ENCODE data around the gene TMEM94. TPM values are rescaled to one million over a fixed set of nuclear protein-coding genes. Genes with fewer than 3 reads are reported as not detected.
A peak's percentile ranks its signal among the peaks of the same experiment; 100 is the strongest.

The TMEM94 gene
- total and polyA plus RNA-seq, 2 experiments from 2014 or later, result 43.5 to 53.5 TPM

- H3K36me3 ChIP-seq (replicated peaks; ENCODE audit: insufficient read depth, low read depth), result no peaks in the 10 kb centered on the region
- no peaks in the 10 kb centered on the region for H3K9me2 ChIP-seq (replicated peaks; ENCODE audit: insufficient read depth)
- no peaks in the 10 kb centered on the region for H3K27me3 ChIP-seq
- WGBS (ENCODE audit: low lambda C conversion rate, missing lambda C conversion rate), result 79% methylated on average over 20 of the region's 32 CpGs
- TF ChIP-seq EZH2 (IDR thresholded peaks at IDR 0.05; ENCODE audit: borderline replicate concordance), result no peak
- peak; percentile 50 for TF ChIP-seq CTCF (IDR thresholded peaks at IDR 0.05; ENCODE audit: poor library complexity)
- DNase-seq (ENCODE audit: low spot score), result peak; percentile 58
- no peak overlapping the region for H2AFZ ChIP-seq
- peaks cover 3% of the 10 kb centered on the region for H3K4me1 ChIP-seq (ENCODE audit: insufficient read depth)
- H3K9me3 ChIP-seq (ENCODE audit: low read depth), result no peaks in the 10 kb centered on the region
- H3K4me2 ChIP-seq, result no peak overlapping the region
- H4K20me1 ChIP-seq (ENCODE audit: insufficient read depth, poor library complexity, severe bottlenecking), result peaks cover 4% of the 10 kb centered on the region
- H3K27ac ChIP-seq, result no peak overlapping the region
- no peak overlapping the region for H3K4me3 ChIP-seq
- peaks cover 6% of the 10 kb centered on the region for H3K79me2 ChIP-seq
These were observed 48.1 kb downstream of the TMEM94 start for GRCh38 chr17:75504347-75505151.

- no peaks in the 10 kb centered on the region for H3K27me3 ChIP-seq
- no peak overlapping the region for H3K4me3 ChIP-seq
- no peak overlapping the region for H3K27ac ChIP-seq
- DNase-seq (ENCODE audit: low spot score), result no peak
- H3K4me2 ChIP-seq, result no peak overlapping the region
- TF ChIP-seq EZH2 (IDR thresholded peaks at IDR 0.05; ENCODE audit: borderline replicate concordance), result no peak
- no peak for TF ChIP-seq CTCF (IDR thresholded peaks at IDR 0.05; ENCODE audit: poor library complexity)
- no peak for TF ChIP-seq EZH2phosphoT487 (IDR thresholded peaks at IDR 0.05; ENCODE audit: low read depth, severe bottlenecking, unreplicated experiment)
- 90% methylated on average over 4 of the region's 4 CpGs for WGBS (ENCODE audit: low lambda C conversion rate, missing lambda C conversion rate)
- no peaks in the 10 kb centered on the region for H3K36me3 ChIP-seq (replicated peaks; ENCODE audit: insufficient read depth, low read depth)
- no peaks in the 10 kb centered on the region for H3K9me3 ChIP-seq (ENCODE audit: low read depth)
- H3K9me2 ChIP-seq (replicated peaks; ENCODE audit: insufficient read depth), result no peaks in the 10 kb centered on the region
- H3K4me1 ChIP-seq (ENCODE audit: insufficient read depth), result peaks cover 3% of the 10 kb centered on the region
- H3K79me2 ChIP-seq, result peaks cover 12% of the 10 kb centered on the region
- H2AFZ ChIP-seq, result no peak overlapping the region
- H4K20me1 ChIP-seq (ENCODE audit: insufficient read depth, poor library complexity, severe bottlenecking), result peaks cover 7% of the 10 kb centered on the region
These were observed 48.6 kb downstream of the TMEM94 start for GRCh38 chr17:75505152-75505409.

DNA sequence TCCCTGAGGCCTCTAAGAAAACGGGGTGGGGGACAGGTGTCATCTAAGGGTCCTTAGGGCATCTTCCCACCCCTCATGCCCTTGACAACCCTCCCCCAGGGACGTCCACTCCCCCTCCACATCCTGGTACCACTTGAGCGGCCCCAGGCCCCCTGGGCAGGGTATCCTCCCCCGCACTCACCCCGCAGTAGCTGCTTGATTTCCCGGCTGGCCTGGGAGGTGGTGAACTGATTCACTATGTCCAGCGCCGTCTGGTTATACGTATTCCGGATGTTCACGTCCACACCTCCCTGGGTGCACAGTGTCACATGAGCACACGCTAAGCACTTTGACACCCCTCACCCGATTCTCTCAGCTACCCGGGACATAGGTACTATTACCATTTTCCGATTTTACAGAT, 49.2 kb downstream of the TMEM94 start:
- H3K27ac ChIP-seq, result no peak overlapping the region
- H3K4me3 ChIP-seq, result no peak overlapping the region
- H4K20me1 ChIP-seq (ENCODE audit: insufficient read depth, poor library complexity, severe bottlenecking), result peaks cover 7% of the 10 kb centered on the region
- TF ChIP-seq EZH2 (IDR thresholded peaks at IDR 0.05; ENCODE audit: borderline replicate concordance), result no peak
- no peak for TF ChIP-seq CTCF (IDR thresholded peaks at IDR 0.05; ENCODE audit: poor library complexity)
- TF ChIP-seq EZH2phosphoT487 (IDR thresholded peaks at IDR 0.05; ENCODE audit: low read depth, severe bottlenecking, unreplicated experiment), result no peak
- H3K4me2 ChIP-seq, result no peak overlapping the region
- WGBS (ENCODE audit: low lambda C conversion rate, missing lambda C conversion rate), result 91% methylated on average over 12 of the region's 15 CpGs
- peaks cover 16% of the 10 kb centered on the region for H3K79me2 ChIP-seq
- no peak for DNase-seq (ENCODE audit: low spot score)
- H3K9me3 ChIP-seq (ENCODE audit: low read depth), result no peaks in the 10 kb centered on the region
- H3K9me2 ChIP-seq (replicated peaks; ENCODE audit: insufficient read depth), result no peaks in the 10 kb centered on the region
- H3K4me1 ChIP-seq (ENCODE audit: insufficient read depth), result peaks cover 3% of the 10 kb centered on the region
- H2AFZ ChIP-seq, result no peak overlapping the region
- H3K36me3 ChIP-seq (replicated peaks; ENCODE audit: insufficient read depth, low read depth), result no peaks in the 10 kb centered on the region
- no peaks in the 10 kb centered on the region for H3K27me3 ChIP-seq

All from hepatocyte (in vitro differentiated cells).